GM10266 (cell line): Measurements from ENCODE around the gene GNG7.

Experiments
- DNase-seq: peaks from one replicate; pipeline ENCODE4 v3.0.0; 2012; ENCODE audit errors: extremely low spot score
- CTCF ChIP-seq: IDR thresholded peaks from 2 replicates; pipeline ENCODE4 v1.5.1; 2012; ENCODE audit warnings: mild to moderate bottlenecking, low read depth; ENCODE audit not compliant: control insufficient read depth, insufficient read depth; ENCODE audit errors: missing control alignments

The GNG7 gene

GRCh38 chr19:2720777-2721569 is 18.5 kb upstream of the GNG7 start, which contains the start of gene DIRAS1:
DIRAS1 (minus strand) TSS chr19:2721372; CDS start chr19:2717806, 3,566 bp downstream.
- no peak for DNase-seq
- TF ChIP-seq CTCF: no peak

- DNase-seq: no peak
- no peak for TF ChIP-seq CTCF
Observed at GRCh38 chr19:2719920-2720776, 17.7 kb upstream of the GNG7 start.

- no peak for DNase-seq
- TF ChIP-seq CTCF: no peak
Observed at GRCh38 chr19:2719232-2719735, 16.8 kb upstream of the GNG7 start.

- no peak for DNase-seq
- no peak for TF ChIP-seq CTCF
Observed at GRCh38 chr19:2717638-2718541, 15.4 kb upstream of the GNG7 start.

GRCh38 chr19:2716722-2717637 is 14.5 kb upstream of the GNG7 start:
- no peak for TF ChIP-seq CTCF
- DNase-seq: no peak

GRCh38 chr19:2716275-2716650 is 13.8 kb upstream of the GNG7 start:
- no peak for DNase-seq
- no peak for TF ChIP-seq CTCF
